ENCODE data around the gene ADAD2. TPM values are rescaled to one million over a fixed set of nuclear protein-coding genes. Genes with fewer than 3 reads are reported as not detected.

ADAD2 gene
- total and polyA plus RNA-seq, 2 donors (not counting 3 experiments of a cell fraction or from before 2014, with no cell fraction given): 0.04 TPM; not detected in 1

GRCh38 chr16:84241778-84242177 lies 50.8 kb downstream of the ADAD2 start:
- peaks cover 5 to 6% of the 10 kb centered on the region in 2 experiments for H3K27me3 ChIP-seq (ENCODE audit: control insufficient read depth in 2 of 2, insufficient read depth in 2 of 2, low read length in 2 of 2)
- H2AFZ ChIP-seq (ENCODE audit: low read depth, low read length): no peak overlapping the region
- no peaks in the 10 kb centered on the region for H3K4me1 ChIP-seq (ENCODE audit: control insufficient read depth, extremely low read depth, insufficient read depth, low read length)
- H3K9ac ChIP-seq (replicated peaks; ENCODE audit: extremely low read depth, insufficient read depth, low read length): no peak overlapping the region
- no peaks in the 10 kb centered on the region for H4K20me1 ChIP-seq (replicated peaks; ENCODE audit: control insufficient read depth, extremely low read depth, insufficient read depth, low read length)
- FAIRE-seq (no peak), DNase-seq (ENCODE audit: low read depth, low spot score) (no peak)
- no peaks in the 10 kb centered on the region for H3K79me2 ChIP-seq (ENCODE audit: control insufficient read depth, insufficient read depth, low read length)
- no TSS peak for BruUV-seq (replicated peaks)
- no peak overlapping the region for H3K27ac ChIP-seq (ENCODE audit: insufficient read depth, low read depth, low read length)
- H3K36me3 ChIP-seq (ENCODE audit: control insufficient read depth in 2 of 2, extremely low read depth in 1 of 2, insufficient read depth in 2 of 2, low read length in 2 of 2): no peaks in the 10 kb centered on the region
- H3K4me3 ChIP-seq (replicated peaks in 1 of 3; ENCODE audit: insufficient read depth in 1 of 3, low read depth in 1 of 3, low read length in 3 of 3): no peak overlapping the region
- ChIA-PET POLR2A (no interaction called here), CTCF (no interaction called here)
- H3K9me3 ChIP-seq (replicated peaks; ENCODE audit: control insufficient read depth, insufficient read depth, low read length): no peaks in the 10 kb centered on the region
- no peaks in the 10 kb centered on the region for H3K9me1 ChIP-seq (replicated peaks; ENCODE audit: control insufficient read depth, extremely low read depth, insufficient read depth, low read length)
- dilution Hi-C loops (cut with MboI; ENCODE audit: extremely low pct_ligation_motif_present, low sequenced_read_pairs) (loop anchor here (25.0 kb wide), 1 partner anchor 171 kb away; no protein-coding TSS in a partner anchor), intact Hi-C loops (cut with micrococcal nuclease) (no loop called here)
- H3K4me2 ChIP-seq (ENCODE audit: insufficient read depth, low read length): no peak overlapping the region
- no peak for TF ChIP-seq MAX (IDR thresholded peaks at IDR 0.05; ENCODE audit: insufficient read depth, insufficient read length)
- no peak for TF ChIP-seq POLR2AphosphoS5 (IDR thresholded peaks at IDR 0.05; ENCODE audit: insufficient read depth, low read depth, low read length)
- TF ChIP-seq JUN (IDR thresholded peaks at IDR 0.05; ENCODE audit: borderline replicate concordance, insufficient read depth, insufficient read length, low read depth): no peak
- TF ChIP-seq FOS (IDR thresholded peaks at IDR 0.05; ENCODE audit: borderline replicate concordance, insufficient read depth, low read length): no peak
- no peak for TF ChIP-seq CTCF (IDR thresholded peaks at IDR 0.05; ENCODE audit: extremely low read depth in 1 of 2, insufficient read depth in 1 of 2, low read depth in 1 of 2, low read length in 2 of 2)
- TF ChIP-seq MYC (IDR thresholded peaks at IDR 0.05; ENCODE audit: low read depth, low read length): no peak
- no peak for TF ChIP-seq EZH2 (IDR thresholded peaks at IDR 0.05; ENCODE audit: borderline replicate concordance, low read depth, low read length, severe bottlenecking)
- no peak for TF ChIP-seq GATA2 (IDR thresholded peaks at IDR 0.05; ENCODE audit: insufficient read depth, insufficient read length, low read depth, low read length)
- TF ChIP-seq POLR2A (IDR thresholded peaks at IDR 0.05; ENCODE audit: low read depth, low read length): no peak
